GM12874 (cell line): ENCODE data around the gene STX12.

ENCODE experiments used
- TF ChIP-seq, protein P1 (sequence below): IDR thresholded peaks from 2 replicates; pipeline ENCODE4 v1.5.1; 2011; ENCODE audit warnings: low read depth, mild to moderate bottlenecking, control low read depth, low read length, moderate library complexity; ENCODE audit not compliant: insufficient read depth

Gene STX12

GRCh38 chr1:27772932-27773825, at the start of gene STX12:
Gene STX12 (plus strand): TSS chr1:27773219. CDS start chr1:27773308, 89 bp downstream.
- TF ChIP-seq, protein P1, sequence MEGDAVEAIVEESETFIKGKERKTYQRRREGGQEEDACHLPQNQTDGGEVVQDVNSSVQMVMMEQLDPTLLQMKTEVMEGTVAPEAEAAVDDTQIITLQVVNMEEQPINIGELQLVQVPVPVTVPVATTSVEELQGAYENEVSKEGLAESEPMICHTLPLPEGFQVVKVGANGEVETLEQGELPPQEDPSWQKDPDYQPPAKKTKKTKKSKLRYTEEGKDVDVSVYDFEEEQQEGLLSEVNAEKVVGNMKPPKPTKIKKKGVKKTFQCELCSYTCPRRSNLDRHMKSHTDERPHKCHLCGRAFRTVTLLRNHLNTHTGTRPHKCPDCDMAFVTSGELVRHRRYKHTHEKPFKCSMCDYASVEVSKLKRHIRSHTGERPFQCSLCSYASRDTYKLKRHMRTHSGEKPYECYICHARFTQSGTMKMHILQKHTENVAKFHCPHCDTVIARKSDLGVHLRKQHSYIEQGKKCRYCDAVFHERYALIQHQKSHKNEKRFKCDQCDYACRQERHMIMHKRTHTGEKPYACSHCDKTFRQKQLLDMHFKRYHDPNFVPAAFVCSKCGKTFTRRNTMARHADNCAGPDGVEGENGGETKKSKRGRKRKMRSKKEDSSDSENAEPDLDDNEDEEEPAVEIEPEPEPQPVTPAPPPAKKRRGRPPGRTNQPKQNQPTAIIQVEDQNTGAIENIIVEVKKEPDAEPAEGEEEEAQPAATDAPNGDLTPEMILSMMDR: no peak

GRCh38 chr1:27724961-27725373, 48.1 kb upstream of the STX12 start:
- TF ChIP-seq, protein P1: no peak

DNA sequence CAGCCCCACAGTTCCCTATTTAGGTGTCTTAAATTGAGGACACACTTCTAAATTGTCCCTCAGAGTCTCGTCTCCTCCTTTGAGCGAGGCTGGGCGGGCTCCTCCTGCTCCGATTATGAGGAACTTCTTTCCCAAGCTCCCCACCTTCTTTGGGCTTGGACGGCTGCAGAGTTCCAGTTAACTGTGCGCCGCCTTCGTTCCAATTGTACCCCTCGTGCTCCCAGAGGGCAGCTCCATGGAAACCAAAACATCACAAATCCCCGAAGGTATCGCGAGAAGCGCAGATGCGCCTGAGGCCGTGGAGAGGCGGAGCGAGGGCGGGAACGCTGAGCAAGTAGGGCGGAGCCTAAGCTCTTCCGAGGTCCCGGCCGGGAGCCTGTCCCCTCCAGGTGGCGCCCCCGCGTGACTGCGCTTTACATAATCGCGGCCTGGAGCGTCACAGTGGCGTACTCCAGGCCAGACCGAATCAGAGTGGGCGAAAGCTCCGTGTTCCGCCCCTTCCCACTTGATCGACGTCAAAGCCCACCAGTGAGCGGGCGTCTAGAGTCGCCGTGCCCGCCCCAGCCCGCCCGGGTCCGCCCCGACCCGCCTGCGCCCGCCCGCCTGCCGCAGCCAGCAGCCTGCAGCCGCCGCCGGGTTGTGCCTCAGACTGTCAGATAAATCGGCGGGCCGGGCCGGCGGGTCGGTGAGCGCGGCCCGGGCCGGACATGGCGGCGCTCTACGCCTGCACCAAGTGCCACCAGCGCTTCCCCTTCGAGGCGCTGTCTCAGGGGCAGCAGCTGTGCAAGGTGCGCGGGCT, 47.4 kb upstream of the STX12 start, which contains the start of gene FAM76A:
TSS of gene FAM76A (plus strand) at position 588 of the 799 bp plus-strand sequence. CDS start at position 708, 120 bp downstream.
- TF ChIP-seq, protein P1: peak; percentile 69

DNA sequence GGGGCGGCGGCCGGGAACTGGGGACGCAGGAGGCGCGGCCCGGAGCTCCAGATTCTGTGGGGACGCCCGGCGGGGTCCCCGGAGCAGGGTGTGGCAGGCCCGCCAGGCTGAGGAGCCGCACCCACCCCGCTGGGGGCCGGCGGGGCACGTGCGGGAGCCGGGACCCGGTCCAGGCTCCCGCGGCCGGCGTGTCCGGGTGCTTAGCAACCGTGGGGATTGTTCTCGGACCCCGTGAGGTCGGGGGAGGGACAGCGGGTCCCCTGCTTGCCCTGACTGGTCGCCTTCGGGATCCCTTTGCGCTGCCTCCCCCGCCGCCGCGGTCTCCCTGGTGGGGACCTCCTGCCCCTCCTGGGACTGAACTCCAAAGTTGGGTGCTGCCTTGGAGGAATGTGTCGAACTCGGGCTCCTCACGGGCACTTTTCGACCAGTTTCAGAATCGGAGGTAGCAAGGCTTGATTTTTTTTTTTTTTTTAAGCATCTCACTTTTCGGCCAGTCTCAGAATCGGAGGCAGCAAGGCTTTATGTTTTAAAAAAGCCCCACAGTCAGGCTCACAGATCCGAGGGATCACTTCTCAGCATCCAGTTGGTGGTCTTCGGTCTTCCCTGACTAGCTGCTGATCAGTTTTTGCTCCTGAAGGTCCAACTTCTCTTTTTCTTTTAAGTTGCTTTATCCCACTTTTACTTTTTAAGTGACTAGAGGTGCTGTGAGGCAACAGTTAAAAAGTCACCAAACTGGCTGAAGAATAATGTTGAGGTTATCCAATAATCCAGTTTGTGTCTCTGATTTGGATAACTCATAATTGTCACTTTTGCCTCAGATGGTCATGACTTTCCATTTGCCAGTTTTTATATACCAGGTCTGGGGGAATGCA, 46.6 kb upstream of the STX12 start:
- TF ChIP-seq, protein P1: no peak

GRCh38 chr1:27727126-27727525, 45.9 kb upstream of the STX12 start:
- TF ChIP-seq, protein P1: no peak

DNA sequence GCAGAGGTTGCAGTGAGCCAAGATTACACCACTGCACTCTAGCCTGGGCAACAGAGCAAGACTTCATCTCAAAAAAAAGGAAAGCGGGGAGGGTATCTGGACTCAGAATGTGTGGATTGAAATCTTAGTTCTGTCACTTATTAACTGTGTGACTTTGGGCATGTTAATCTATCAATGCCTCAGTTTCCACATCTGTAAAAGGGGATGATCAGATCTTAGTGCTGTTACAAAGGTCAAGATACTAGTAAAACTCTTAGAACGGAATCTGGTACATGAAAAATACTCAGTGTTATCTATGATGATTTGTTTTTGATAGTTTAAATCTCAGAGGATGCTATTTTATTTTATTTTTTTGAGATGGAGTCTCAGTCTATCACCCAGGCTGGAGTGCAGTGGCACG, 36.8 kb upstream of the STX12 start:
- TF ChIP-seq, protein P1: no peak
